GM18868 (cell line): ENCODE data around the gene TIMMDC1.

Source experiments
- ATAC-seq: cut with Tn5 transposase; IDR thresholded peaks from one replicate; pipeline ENCODE4 v1.9.1; 2021; ENCODE audit warnings: mild to moderate bottlenecking, moderate library complexity; ENCODE audit not compliant: unreplicated experiment

TIMMDC1 gene, protein sequence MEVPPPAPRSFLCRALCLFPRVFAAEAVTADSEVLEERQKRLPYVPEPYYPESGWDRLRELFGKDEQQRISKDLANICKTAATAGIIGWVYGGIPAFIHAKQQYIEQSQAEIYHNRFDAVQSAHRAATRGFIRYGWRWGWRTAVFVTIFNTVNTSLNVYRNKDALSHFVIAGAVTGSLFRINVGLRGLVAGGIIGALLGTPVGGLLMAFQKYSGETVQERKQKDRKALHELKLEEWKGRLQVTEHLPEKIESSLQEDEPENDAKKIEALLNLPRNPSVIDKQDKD

DNA sequence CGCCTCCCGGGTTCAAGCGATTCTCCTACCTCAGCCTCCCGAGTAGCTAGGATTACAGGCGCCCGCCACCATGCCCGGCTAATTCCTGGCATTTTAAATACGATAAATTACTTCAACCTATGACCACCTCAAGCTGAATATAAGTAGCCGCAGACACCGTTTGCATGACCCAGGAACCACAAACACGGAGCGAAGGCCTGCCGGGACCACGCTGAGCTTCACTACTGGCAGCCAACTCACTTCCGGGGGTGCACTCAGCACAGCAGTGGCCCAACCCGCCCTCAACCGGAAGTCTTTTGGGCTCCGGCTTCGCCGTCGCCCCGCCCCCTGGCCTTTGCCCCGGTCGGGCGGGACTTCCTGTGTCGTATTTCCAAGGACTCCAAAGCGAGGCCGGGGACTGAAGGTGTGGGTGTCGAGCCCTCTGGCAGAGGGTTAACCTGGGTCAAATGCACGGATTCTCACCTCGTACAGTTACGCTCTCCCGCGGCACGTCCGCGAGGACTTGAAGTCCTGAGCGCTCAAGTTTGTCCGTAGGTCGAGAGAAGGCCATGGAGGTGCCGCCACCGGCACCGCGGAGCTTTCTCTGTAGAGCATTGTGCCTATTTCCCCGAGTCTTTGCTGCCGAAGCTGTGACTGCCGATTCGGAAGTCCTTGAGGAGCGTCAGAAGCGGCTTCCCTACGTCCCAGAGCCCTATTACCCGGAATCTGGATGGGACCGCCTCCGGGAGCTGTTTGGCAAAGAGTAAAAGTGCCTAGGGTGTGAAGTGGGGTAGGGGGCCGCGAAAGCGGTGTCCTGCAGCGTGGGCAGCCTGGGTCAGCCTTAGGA is at the start of gene TIMMDC1:
Gene TIMMDC1 (plus strand): TSS at position 362 of the 826 bp plus-strand sequence. CDS start 187 bp downstream, at position 549.
- ATAC-seq, result peak; percentile 98

DNA sequence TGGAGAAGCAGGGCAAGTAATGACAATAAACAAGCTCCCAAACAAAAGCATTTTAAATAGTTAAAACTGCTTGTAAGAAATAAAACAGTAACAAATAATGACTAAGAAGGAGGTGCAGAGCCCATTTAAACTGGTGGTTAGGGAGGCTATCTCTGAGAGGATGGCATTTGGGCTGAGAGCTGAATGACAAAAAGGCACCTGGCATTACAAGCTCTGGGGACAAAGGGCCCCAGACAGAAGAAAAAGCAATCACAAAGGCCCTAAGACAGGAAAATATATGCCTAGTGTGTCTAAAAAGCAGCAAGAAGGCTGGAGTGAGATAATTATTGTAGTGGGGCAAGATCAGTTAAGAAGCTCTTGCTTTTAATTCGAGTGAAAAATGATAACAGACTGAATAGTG is 44.5 kb upstream of the TIMMDC1 start:
- ATAC-seq, result no peak

DNA sequence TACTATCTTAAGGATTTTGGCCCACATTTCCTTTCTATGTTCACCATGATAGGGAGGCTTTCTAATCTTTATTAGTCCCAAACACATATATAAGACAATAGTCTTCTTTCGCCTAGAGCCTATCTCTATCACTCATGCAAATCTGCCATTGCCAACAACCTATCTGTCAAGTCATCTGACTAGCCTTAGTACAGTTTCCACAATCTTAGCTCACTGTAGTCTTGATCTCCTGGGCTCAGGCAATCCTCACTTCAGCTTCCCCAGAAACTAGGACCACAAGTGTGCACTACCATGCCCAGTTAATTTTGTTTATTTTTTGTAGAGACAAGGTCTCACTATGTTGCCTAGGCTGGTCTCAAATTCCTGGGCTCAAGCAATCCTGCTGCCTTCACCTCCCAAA is 41.9 kb upstream of the TIMMDC1 start:
- ATAC-seq, result no peak

DNA sequence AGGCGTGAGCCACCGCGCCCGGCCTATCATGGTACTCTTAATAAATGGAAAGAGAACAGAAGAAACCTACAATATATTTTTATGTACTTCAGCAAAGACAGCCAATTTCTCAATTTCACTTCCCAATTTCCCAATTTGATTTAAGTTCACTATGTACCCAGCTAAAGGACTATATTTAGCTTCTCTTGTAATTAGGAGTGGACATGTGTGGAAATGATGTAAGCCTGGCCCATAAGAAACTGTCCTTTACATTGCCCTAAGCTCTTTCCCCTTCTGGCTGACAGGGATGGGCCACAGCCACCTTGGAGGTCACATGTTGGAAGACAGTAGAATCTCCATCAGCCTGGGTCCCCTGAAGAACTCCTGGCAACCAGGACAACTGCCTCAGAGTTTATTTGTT is 41.1 kb upstream of the TIMMDC1 start:
- ATAC-seq, result no peak

DNA sequence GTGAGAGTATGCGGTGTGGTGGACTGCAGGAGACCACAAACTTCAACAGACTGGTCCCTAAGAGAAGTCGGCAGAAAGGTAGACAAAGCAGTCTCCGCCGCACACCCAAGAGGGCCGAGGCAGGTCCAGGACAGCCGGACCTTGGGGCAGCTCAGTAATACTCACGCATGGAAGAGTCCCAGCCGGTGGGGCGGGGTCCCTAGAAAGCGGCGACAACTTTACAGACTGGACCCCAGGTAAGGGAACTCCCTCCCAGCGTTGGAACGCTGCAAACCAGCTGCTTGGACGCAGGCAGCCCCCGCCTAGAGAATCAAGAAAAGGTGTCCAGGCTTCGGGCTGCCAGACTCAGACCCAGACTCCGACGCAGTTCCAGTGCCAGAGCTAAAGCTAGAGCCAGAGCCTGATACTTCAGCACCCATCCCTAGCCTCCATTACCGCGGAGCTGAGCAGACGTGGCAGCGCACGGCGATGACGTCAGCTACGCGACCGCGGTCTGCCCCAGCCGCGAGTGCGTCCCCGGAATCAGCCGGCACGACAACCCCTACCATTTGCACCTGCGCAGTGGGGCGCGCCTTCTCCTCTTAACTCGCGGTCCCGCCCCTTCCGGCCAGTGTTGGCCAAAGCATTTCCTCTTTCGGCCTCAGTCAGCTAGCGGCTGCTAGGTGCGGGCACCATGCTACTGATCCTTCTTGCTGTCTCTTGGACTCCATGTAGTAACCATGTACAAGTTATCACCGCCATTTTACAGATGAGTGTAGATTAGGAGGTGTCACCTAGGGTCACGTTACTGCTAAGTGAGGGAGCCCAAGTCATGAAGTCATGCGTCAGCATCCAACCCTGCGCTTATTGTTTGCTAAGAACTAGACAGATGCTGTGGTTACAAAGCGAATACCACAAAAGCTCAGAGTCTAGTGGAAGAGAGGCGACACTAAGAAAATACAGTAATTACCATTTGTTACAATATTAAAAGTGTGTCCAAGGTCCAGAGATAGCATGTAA is 34.9 kb upstream of the TIMMDC1 start, which contains the start of gene TMEM39A:
Gene TMEM39A (minus strand): TSS at position 445 of the 999 bp plus-strand sequence. CDS start 1,541 bp downstream, outside the sequence.
- peak; percentile 94 for ATAC-seq

DNA sequence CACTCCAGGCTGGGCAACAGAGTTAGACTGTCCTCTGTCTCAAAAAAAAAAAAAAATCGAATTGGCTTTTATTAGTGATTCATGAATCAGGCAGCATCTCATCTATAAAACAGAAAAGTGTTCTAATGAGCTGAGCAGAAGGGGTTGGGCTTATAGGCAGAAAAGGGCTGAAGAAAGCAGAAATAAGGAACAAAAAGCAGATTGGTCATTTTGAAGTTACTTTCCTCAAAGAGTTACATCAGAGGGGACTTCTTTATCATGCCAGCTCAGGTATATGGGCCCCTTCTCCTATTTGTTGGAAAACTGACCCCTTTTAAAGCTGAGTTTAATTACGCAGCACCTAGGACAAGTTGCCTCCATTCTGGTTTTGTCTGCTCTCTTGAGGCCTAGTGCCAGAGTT is 30.3 kb upstream of the TIMMDC1 start:
- no peak for ATAC-seq

DNA sequence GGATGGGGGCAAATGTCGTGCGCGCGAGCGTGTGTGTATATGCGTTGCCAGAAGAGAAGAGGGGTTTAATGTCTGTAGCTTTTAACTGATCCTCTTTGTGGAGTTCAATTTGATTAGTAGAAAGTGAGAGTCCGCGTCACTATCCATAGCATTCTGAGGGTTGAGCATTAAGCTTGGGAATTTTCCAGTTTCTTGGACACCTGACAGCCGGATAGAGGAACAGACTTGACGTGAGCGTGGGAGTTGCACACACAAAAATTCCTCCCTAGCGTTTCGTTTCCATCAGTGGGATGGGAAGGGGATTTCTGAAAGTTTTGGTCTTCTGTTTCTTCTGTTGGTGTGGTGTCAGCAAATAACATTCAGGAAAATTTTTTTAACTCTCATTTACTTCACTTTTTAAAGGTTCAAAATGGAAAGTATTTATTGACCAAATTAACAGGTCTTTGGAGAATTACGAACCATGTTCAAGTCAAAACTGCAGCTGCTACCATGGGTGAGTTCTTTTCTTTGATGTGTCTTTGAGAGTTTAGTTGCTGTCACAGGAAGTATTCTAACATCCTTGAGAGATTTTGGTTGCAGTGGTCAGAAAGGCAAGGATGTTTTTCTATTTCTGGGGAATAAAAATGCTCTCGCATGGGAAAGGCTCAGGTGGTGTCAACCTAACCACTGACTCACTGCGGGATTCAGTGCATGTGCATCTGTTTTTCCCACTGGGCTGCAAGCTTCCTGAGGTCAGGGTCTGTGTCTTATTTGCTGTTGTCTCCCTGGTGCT is 28.7 kb upstream of the TIMMDC1 start:
- no peak for ATAC-seq

DNA sequence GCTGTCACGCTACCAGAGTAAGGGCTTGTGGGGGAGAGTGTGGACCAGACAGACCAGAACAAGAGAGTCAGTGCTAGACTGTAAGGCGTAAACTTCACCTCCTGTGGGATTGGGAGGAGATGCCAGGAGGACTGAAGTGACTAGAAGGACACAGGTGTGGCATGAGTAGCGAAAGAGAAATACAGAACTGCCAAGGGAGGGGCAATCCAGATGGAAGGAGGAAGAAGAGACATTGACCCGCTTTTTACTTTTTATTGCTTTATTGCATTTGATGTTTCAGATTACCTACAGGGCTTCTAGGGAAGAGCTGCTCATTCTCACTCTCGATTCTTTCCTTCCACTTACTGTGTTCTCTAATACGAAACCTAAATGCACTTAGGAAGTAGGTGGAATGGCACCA is 27.5 kb upstream of the TIMMDC1 start:
- no peak for ATAC-seq

DNA sequence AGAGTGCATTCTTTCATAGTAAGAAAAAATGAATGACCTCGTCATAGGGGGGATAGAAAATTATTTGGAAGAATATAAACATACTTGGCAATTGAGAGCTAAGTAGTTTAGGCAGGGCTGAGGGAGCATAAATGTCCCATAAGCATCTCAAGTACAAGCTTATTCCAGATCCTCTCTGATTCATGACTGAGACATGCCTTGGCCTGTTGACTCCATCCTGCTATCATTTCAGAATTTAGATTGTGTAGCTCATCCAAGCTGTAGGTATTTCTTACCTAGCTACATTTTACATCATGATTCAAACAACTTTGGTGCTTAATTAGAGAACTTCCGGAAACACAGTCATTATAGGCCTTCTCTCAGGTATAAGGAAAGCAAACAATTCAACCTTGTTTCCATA is 17.3 kb upstream of the TIMMDC1 start:
- ATAC-seq, result no peak

DNA sequence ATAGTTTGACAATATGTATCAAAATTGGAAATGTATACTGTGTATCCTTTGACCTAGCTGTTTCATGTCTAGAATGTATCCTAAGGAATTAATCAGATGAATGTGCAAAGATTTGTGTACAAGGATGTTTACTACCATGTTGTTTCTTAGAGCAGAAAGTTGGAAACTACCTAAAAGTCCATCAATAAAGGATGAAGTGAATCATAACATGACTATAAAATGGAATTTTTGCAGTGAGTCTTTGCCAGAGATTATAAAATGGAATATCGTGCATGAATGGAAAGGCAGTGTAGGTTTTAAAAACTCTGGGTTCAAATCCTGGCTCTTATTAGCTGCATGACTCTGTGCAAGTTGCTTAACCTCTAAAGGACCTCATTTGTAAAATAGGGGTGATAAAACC is 15.2 kb upstream of the TIMMDC1 start:
- no peak for ATAC-seq

DNA sequence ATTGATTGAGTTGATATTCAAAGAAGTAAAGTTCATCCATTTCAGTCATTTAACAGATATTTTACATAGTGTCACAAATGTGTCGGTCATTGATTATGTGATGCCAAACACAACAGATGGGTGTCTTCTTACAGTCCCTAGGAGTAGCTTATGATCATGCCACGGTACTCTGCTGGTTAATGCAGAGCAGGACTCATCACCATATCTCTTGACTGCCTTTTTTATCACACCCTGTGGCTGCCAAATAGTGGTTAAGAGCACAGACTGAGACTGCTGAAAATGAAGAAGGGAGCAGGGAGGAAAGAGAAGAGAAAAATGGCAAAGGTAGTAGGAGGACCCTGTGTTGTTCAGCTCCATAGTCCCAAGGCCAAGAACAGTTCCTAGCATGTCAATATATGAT is 12.8 kb upstream of the TIMMDC1 start:
- ATAC-seq, result no peak

DNA sequence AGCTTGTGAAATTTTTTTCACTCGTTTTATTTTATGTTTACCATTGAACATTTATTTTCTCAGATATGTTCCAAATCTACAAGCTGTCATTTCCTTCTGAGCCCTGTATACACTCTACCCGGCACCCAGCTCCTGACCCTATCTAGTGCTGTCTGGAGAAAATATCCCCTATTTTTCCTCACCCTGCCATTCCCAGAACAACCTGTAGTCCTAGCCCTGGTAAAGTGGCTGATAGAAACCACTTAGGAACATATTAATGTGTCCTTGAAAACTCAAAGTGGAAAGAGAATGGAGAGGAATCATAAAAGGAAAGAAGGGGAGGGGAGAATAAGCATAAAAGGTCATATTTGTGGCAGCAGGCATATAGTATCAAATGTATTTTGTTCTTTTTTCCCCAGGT is 8.2 kb upstream of the TIMMDC1 start:
- ATAC-seq, result no peak

DNA sequence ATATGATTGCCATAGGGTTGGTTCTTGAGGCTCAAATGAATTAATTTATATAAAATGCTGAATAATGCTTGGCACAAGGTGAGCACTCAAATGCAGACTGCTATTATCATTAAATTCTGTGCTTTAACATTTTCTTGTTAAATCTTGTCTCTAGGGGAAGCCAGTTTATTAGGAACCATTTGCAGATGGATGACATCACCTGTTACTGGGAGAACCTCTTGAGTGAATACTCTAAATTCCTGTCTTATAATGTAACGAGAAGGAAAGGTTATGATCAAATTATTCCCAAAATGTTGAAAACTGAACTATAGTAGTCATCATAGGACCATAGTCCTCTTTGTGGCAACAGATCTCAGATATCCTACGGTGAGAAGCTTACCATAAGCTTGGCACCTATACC is 6.2 kb upstream of the TIMMDC1 start:
- no peak for ATAC-seq

DNA sequence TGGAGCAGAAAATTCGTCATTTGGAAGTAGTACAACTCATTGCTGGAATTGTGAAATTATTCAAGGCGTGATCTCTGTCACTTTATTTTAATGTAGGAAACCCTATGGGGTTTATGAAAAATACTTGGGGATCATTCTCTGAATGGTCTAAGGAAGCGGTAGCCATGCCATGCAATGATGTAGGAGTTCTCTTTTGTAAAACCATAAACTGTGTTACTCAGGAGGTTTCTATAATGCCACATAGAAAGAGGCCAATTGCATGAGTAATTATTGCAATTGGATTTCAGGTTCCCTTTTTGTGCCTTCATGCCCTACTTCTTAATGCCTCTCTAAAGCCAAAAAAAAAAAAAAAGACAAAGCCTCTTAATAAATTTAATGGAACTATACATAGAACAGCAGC is 5.5 kb upstream of the TIMMDC1 start:
- ATAC-seq, result no peak

DNA sequence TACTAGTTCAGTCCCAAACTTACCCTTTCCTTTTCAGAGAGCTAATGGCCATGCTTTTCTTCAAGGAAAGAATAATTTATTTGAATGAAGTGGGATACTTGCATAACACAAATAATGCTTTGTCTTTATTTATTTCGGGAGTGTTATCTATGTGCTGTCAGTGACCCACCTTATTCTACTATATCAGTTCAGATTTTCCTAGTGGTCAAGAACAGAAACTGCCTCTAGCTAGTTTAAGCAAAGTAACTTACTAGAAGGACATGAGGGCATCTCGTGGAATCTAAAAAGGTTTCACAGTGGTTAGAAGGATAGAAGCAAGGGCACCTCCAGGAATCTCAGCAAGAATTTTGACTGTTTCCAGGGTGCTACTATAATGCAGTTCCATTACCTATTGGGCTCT is 3.8 kb upstream of the TIMMDC1 start:
- ATAC-seq, result no peak

DNA sequence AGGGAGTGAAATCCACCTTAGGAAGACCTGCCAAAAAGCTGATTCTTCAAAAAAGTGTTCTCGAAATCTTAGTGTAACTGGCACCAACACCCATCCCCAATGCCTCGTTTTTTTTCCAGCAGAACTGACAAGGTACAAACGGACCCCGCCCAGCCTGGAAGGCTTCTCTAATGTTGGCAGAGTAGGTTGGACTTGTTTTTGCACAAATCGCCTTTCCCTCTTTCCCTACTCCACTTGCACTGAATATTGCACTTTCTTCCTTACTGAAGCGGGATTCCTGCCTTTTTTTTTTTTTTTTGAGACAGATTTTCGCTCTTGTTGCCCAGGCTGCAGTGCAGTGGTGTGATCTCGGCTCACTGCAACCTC is 544 bp upstream of the TIMMDC1 start:
- no peak for ATAC-seq

DNA sequence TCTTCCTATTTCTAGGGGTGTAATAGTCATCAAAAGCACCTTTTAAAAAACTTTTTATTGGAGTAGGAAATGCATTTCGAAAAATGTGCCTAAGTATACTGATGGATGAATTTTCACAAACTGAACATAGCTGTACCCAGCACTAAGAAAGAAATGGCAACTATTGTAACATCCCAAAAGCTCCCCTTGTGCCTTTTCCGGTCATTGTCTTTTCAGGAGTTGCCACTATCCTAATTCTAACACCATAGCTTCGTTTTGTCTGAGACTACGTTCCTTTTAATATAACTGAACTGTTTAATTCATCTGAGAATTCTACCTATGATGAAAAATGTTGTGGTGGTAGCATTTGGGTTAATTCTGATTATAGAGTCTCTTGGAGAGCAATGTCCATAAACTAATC is 1.9 kb downstream of the TIMMDC1 start:
- no peak for ATAC-seq

DNA sequence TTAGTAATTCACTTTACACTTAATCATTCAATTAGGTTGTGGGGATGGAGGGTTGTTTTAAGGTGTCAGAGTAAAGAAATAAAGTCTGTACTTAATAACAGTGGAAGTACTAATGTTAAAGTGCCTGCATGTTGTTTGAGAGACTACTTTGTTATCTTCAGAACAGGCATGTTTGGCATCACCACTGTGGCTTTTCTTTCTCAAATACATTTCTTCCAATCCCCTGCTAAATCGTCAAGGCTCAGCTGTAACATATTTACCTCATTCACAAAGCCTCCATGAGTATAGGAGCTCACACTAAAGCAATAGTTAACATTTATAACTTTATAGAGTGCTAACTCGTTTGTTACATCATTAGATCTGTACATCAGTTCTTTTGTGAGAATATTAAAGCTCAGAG is 2.6 kb downstream of the TIMMDC1 start:
- no peak for ATAC-seq

DNA sequence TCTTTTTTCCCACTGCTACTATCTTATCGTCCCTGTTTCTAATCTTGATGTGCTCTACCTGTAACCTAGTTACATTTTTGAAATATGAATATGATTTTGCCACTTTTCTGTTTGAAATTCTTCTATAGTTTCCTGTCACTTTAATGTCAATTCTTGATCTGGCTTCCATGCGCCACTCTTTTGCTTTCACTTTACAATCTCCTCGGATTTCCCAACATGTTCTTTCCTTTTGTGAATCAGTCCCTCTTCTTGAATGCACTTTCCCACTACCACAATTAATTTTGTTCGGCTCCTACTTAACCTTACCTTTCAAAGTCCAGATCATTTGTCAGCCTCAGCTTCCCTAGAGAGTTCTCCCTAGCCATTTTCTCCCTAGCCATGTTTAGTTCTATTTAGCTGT is 8.3 kb downstream of the TIMMDC1 start:
- ATAC-seq, result no peak

DNA sequence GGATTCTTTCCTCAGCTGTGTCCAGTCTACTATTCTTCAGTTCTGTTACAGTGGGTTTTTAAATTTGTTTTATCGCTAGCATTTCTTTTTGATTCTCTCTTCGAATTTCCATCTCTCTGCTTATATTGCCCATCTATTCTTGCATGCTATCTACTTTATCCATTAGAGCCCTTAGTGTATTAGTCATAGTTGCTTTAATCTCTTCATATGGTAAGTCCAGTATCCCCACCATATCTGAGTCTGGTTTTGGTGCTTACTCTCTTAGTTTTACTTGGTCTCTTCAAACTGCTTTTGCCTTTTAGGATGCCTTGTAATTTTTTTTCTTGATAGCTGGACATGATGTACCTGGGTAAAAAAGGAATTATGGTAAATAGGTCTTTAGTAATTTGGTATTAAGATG is 9.1 kb downstream of the TIMMDC1 start:
- ATAC-seq, result no peak
